ENCODE data around the gene RIC3. TPM values are rescaled to one million over a fixed set of nuclear protein-coding genes. Genes with fewer than 3 reads are reported as not detected.

The RIC3 gene
- total and polyA plus RNA-seq, 10 donors = 11.6 to 32.7 (median 23.3) TPM

GRCh38 chr11:8180469-8180868 lies 11.6 kb upstream of the RIC3 start:
- intact Hi-C loops (cut with DNase I; ENCODE audit: low total_unique reads) = no loop called here
- Histone ChIP-seq H3K4me3 (no peak overlapping the region), H3K36me3 (no peaks in the 10 kb centered on the region), H3K4me1 (no peaks in the 10 kb centered on the region), H3K27me3 (replicated peaks in 1 of 7) (peaks cover 0 to 14% (median 0%) of the 10 kb centered on the region in 7 donors), H3K27ac (no peak overlapping the region), H3K9me3 (peaks cover 0 to 5% (median 0%) of the 10 kb centered on the region in 8 donors)
- DNase-seq = no peak
- WGBS, 5 donors = 37 to 57% (median 50%) methylated on average over 4 of the region's 4 CpGs
- TF ChIP-seq CTCF (IDR thresholded peaks at IDR 0.05 in 8 of 11, conservative IDR thresholded peaks at IDR 0.05 in 3 of 11) (no peak), POLR2A (IDR thresholded peaks at IDR 0.05) (no peak), POLR2AphosphoS5 (IDR thresholded peaks at IDR 0.05) (no peak)

- intact Hi-C loops (cut with DNase I; ENCODE audit: low total_unique reads) = no loop called here
- no peak for DNase-seq
- H3K27me3 ChIP-seq (replicated peaks in 1 of 7) = peaks cover 0 to 10% (median 0%) of the 10 kb centered on the region in 7 donors
- WGBS, 5 donors = 56 to 85% (median 66%) methylated on average over 1 of the region's 1 CpG
- H3K36me3 ChIP-seq = no peaks in the 10 kb centered on the region
- no peaks in the 10 kb centered on the region for H3K4me1 ChIP-seq
- TF ChIP-seq CTCF (IDR thresholded peaks at IDR 0.05 in 8 of 11, conservative IDR thresholded peaks at IDR 0.05 in 3 of 11) = no peak
- no peak for TF ChIP-seq POLR2AphosphoS5 (IDR thresholded peaks at IDR 0.05)
- no peak for TF ChIP-seq POLR2A (IDR thresholded peaks at IDR 0.05)
- H3K27ac ChIP-seq = no peak overlapping the region
- no peak overlapping the region for H3K4me3 ChIP-seq
- H3K9me3 ChIP-seq = no peaks in the 10 kb centered on the region
These were observed 9.5 kb upstream of the RIC3 start for GRCh38 chr11:8178297-8178696.

- H3K27ac ChIP-seq = no peak overlapping the region
- H3K4me1 ChIP-seq = no peaks in the 10 kb centered on the region
- H3K36me3 ChIP-seq = no peaks in the 10 kb centered on the region
- 48 to 68% (median 61%) methylated on average over 5 of the region's 5 CpGs for WGBS, 5 donors
- H3K9me3 ChIP-seq = no peaks in the 10 kb centered on the region
- TF ChIP-seq CTCF (IDR thresholded peaks at IDR 0.05 in 8 of 11, conservative IDR thresholded peaks at IDR 0.05 in 3 of 11) = no peak
- no peak for TF ChIP-seq POLR2AphosphoS5 (IDR thresholded peaks at IDR 0.05)
- no peak for TF ChIP-seq POLR2A (IDR thresholded peaks at IDR 0.05)
- DNase-seq = no peak
- no peak overlapping the region for H3K4me3 ChIP-seq
- peaks cover 0 to 18% (median 0%) of the 10 kb centered on the region in 7 donors for H3K27me3 ChIP-seq (replicated peaks in 1 of 7)
- intact Hi-C loops (cut with DNase I; ENCODE audit: low total_unique reads) = no loop called here
These were observed 8.3 kb upstream of the RIC3 start for GRCh38 chr11:8177136-8177535.

- no peak for TF ChIP-seq CTCF (IDR thresholded peaks at IDR 0.05 in 8 of 11, conservative IDR thresholded peaks at IDR 0.05 in 3 of 11)
- TF ChIP-seq POLR2AphosphoS5 (IDR thresholded peaks at IDR 0.05) = no peak
- TF ChIP-seq POLR2A (IDR thresholded peaks at IDR 0.05) = no peak
- no peaks in the 10 kb centered on the region for H3K9me3 ChIP-seq
- no peak overlapping the region for H3K27ac ChIP-seq
- WGBS, 5 donors = 58 to 67% (median 65%) methylated on average over 4 of the region's 4 CpGs
- H3K4me1 ChIP-seq = peaks cover 0 to 21% (median 12%) of the 10 kb centered on the region in 6 donors
- H3K36me3 ChIP-seq = no peaks in the 10 kb centered on the region
- peaks cover 0 to 51% (median 12%) of the 10 kb centered on the region in 7 donors for H3K27me3 ChIP-seq (replicated peaks in 1 of 7)
- peak overlapping the region in 4 of 8 donors; percentile 56 to 91 (median 73) for H3K4me3 ChIP-seq
- intact Hi-C loops (cut with DNase I; ENCODE audit: low total_unique reads) = no loop called here
- no peak for DNase-seq
These were observed 1.0 kb downstream of the RIC3 start for GRCh38 chr11:8167796-8168195.
